ENCODE data around the gene KAT8.
A peak's percentile ranks its signal among the peaks of the same experiment; 100 is the strongest.
"Not testable (repeated sequence)": the region's sequence is repeated elsewhere in the genome, so short reads cannot be mapped to it uniquely, and the experiment has no call there.

KAT8 gene

GRCh38 chr16:31142109-31143010 lies 24.9 kb downstream of the KAT8 start:
- DNase-seq (ENCODE audit: low read depth) = peak; percentile 94
- TF ChIP-seq CTCF (IDR thresholded peaks at IDR 0.05; ENCODE audit: control insufficient read depth, insufficient read depth, low read depth, low read length, missing control alignments) = peak; percentile 89
- peak overlapping the region; percentile 25 for H3K4me3 ChIP-seq (ENCODE audit: control insufficient read depth, low read depth, low read length)

GRCh38 chr16:31143011-31143693 lies 25.7 kb downstream of the KAT8 start:
- no peak overlapping the region; the same call in 1 of the 2 replicates for H3K4me3 ChIP-seq (ENCODE audit: control insufficient read depth, low read depth, low read length)
- TF ChIP-seq CTCF (IDR thresholded peaks at IDR 0.05; ENCODE audit: control insufficient read depth, insufficient read depth, low read depth, low read length, missing control alignments) = no peak
- DNase-seq (ENCODE audit: low read depth) = no peak

- H3K4me3 ChIP-seq (ENCODE audit: control insufficient read depth, low read depth, low read length) = no peak overlapping the region
- no peak for TF ChIP-seq CTCF (IDR thresholded peaks at IDR 0.05; ENCODE audit: control insufficient read depth, insufficient read depth, low read depth, low read length, missing control alignments)
- no peak for DNase-seq (ENCODE audit: low read depth)
Observed at GRCh38 chr16:31143694-31144148, 26.3 kb downstream of the KAT8 start.

GRCh38 chr16:31144418-31144817 lies 27.0 kb downstream of the KAT8 start:
- not testable (repeated sequence) for DNase-seq (ENCODE audit: low read depth); H3K4me3 ChIP-seq (ENCODE audit: control insufficient read depth, low read depth, low read length)

- TF ChIP-seq CTCF (IDR thresholded peaks at IDR 0.05; ENCODE audit: control insufficient read depth, insufficient read depth, low read depth, low read length, missing control alignments) = no peak
- H3K4me3 ChIP-seq (ENCODE audit: control insufficient read depth, low read depth, low read length) = no peak overlapping the region
- no peak for DNase-seq (ENCODE audit: low read depth)
Observed at GRCh38 chr16:31145398-31145990, 28.0 kb downstream of the KAT8 start.

GRCh38 chr16:31147574-31147973 lies 30.1 kb downstream of the KAT8 start:
- DNase-seq (ENCODE audit: low read depth) = no peak
- H3K4me3 ChIP-seq (ENCODE audit: control insufficient read depth, low read depth, low read length) = no peak overlapping the region
- TF ChIP-seq CTCF (IDR thresholded peaks at IDR 0.05; ENCODE audit: control insufficient read depth, insufficient read depth, low read depth, low read length, missing control alignments) = no peak

All from AG09309 (cell line).